HEK293T (cell line): ENCODE measurements around the gene ACBD6.

Source experiments
- NFRKB ChIP-seq: fragments of 450-650 bp; IDR thresholded peaks from 2 replicates; pipeline ENCODE4 v1.6.1; 2016; ENCODE audit warnings: mild to moderate bottlenecking, moderate library complexity
- ZNF384 ChIP-seq: fragments of 450-650 bp; IDR thresholded peaks from 2 replicates; pipeline ENCODE4 v1.6.1; 2016

DNA sequence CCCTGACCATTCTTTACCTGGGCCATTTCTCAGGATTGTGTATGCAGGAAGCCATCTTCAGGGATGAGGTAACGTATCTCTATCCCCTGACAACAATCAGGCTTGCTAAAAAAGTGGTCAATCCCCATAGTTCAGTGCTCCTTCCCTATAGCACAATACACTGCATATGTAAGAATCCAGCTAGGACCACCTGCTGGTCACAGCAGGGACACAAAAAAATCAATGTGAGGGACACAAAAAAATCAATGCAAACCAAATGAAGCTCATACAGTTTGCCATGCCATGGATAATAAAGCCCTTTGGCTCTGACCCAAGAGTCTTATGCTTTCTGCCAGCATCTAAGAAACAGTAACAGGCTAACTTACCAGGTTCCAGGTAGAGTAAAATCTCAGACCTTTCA is 16.3 kb downstream of the ACBD6 start:
- TF ChIP-seq ZNF384, result peak; percentile 32; the same call in 1 of the 2 replicates
- TF ChIP-seq NFRKB, result no peak
